SK-N-SH (cell line): ENCODE results near the gene POLR3GL. TPM values are rescaled to one million over a fixed set of nuclear protein-coding genes. Genes with fewer than 3 reads are reported as not detected.

ENCODE experiments used
- CTCF ChIA-PET: fragments of 300-600, 350-600 bp; formaldehyde crosslinking; extraction: SDS; loops from one replicate; lab custom pipeline; 2021; lab: Yijun Ruan, JAX
- POLR2A ChIA-PET: fragments of 350-600 bp; sonication (Branson Sonifier 250); formaldehyde crosslinking; extraction: SDS; loops from one replicate; lab custom pipeline; 2020; ENCODE audit warnings: antibody characterized with exemption, inconsistent platforms; lab: Yijun Ruan, JAX
- DNase-seq: peaks from one replicate; pipeline ENCODE4 v3.0.0; 2012
- H2AFZ ChIP-seq: fragments of 200-600 bp; sonication (generic); 2 replicates; pipeline ENCODE4 v1.8.1; 2016; ENCODE audit warnings: antibody characterized with exemption, mild to moderate bottlenecking, low read depth
- H3F3A ChIP-seq: fragments of 200-600 bp; sonication (generic); replicated peaks from 2 replicates; pipeline ENCODE3; 2016; ENCODE audit warnings: antibody characterized with exemption, mild to moderate bottlenecking; ENCODE audit not compliant: insufficient read depth
- H3K27ac ChIP-seq, 2 experiments: fragments of 200-500 bp in 1 of 2; fragments of 200-600 bp in 1 of 2; sonication (Bioruptor generic) in 1 of 2; sonication (generic), shearing (Covaris generic) in 1 of 2; 2 replicates each; pipeline versions ENCODE4 v1.5.1 to v1.6.1; 2014 to 2016; ENCODE audit warnings: low read depth in 2 of 2, inconsistent platforms in 1 of 2, low read length in 1 of 2, mild to moderate bottlenecking in 1 of 2, mixed read lengths in 1 of 2
- H3K27me3 ChIP-seq: fragments of 200-600 bp; sonication (generic), shearing (Covaris generic); 2 replicates; pipeline ENCODE4 v1.6.1; 2016; ENCODE audit warnings: mixed run types; ENCODE audit not compliant: insufficient read depth
- H3K36me3 ChIP-seq, 2 experiments: fragments of 200-500 bp in 1 of 2; fragments of 200-600 bp in 1 of 2; sonication (Bioruptor generic) in 1 of 2; sonication (generic) in 1 of 2; replicated peaks in 1 of 2; 2 replicates each; pipeline versions ENCODE3 to v1.5.1; 2014 to 2016; ENCODE audit warnings: low read length in 1 of 2, mild to moderate bottlenecking in 1 of 2; ENCODE audit not compliant: insufficient read depth in 2 of 2, control insufficient read depth in 1 of 2
- H3K4me1 ChIP-seq, 2 experiments: fragments of 200-500 bp in 1 of 2; fragments of 200-600 bp in 1 of 2; sonication (Bioruptor generic) in 1 of 2; sonication (generic), shearing (Covaris generic) in 1 of 2; 2 replicates each; pipeline versions ENCODE4 v1.5.1 to v1.6.1; 2014 to 2016; ENCODE audit warnings: low read depth in 1 of 2, low read length in 1 of 2, mixed run types in 1 of 2; ENCODE audit not compliant: insufficient read depth in 2 of 2, control insufficient read depth in 1 of 2
- H3K4me2 ChIP-seq: fragments of 200-600 bp; sonication (generic), shearing (Covaris generic); 2 replicates; pipeline ENCODE4 v1.6.1; 2017; ENCODE audit warnings: mixed run types
- H3K4me3 ChIP-seq, 2 experiments: fragments of 200-500 bp in 1 of 2; fragments of 200-600 bp in 1 of 2; sonication (Bioruptor generic) in 1 of 2; sonication (generic), shearing (Covaris generic) in 1 of 2; 2 replicates each; pipeline versions ENCODE4 v1.5.1 to v1.8.1; 2014 to 2016; ENCODE audit warnings: low read depth in 2 of 2, inconsistent platforms in 1 of 2, low read length in 1 of 2, mild to moderate bottlenecking in 1 of 2, mixed read lengths in 1 of 2, moderate library complexity in 1 of 2
- H3K79me2 ChIP-seq: fragments of 200-600 bp; sonication (generic); 2 replicates; pipeline ENCODE4 v1.8.1; 2017; ENCODE audit warnings: mild to moderate bottlenecking; ENCODE audit not compliant: insufficient read depth
- H3K9ac ChIP-seq: fragments of 200-600 bp; sonication (generic); 2 replicates; pipeline ENCODE4 v1.6.1; 2017; ENCODE audit warnings: mixed run types
- H3K9me2 ChIP-seq: fragments of 200-600 bp; sonication (generic); 2 replicates; pipeline ENCODE4 v1.6.1; 2017; ENCODE audit warnings: mixed run types
- H3K9me3 ChIP-seq: fragments of 200-600 bp; sonication (generic); 2 replicates; pipeline ENCODE4 v1.6.1; 2017; ENCODE audit warnings: mixed run types, mild to moderate bottlenecking, moderate library complexity
- H4K20me1 ChIP-seq: fragments of 200-600 bp; sonication (generic); 2 replicates; pipeline ENCODE4 v1.6.1; 2017; ENCODE audit warnings: mild to moderate bottlenecking, mixed run types; ENCODE audit not compliant: insufficient read depth
- CHD2 ChIP-seq: fragments of 150-350 bp; IDR thresholded peaks from 2 replicates; pipeline ENCODE4 v1.6.1; 2018; ENCODE audit warnings: low read length; ENCODE audit not compliant: partially characterized antibody
- ELF1 ChIP-seq: IDR thresholded peaks from 2 replicates; pipeline ENCODE4 v1.4.0; 2012
- FOXM1 ChIP-seq: IDR thresholded peaks from 2 replicates; pipeline ENCODE4 v1.4.0; 2012; ENCODE audit warnings: low read depth, mild to moderate bottlenecking
- GABPA ChIP-seq: IDR thresholded peaks from 2 replicates; pipeline ENCODE4 v1.4.0; 2012; ENCODE audit warnings: low read depth, mild to moderate bottlenecking
- IRF3 ChIP-seq: fragments of 150-350 bp; IDR thresholded peaks from 2 replicates; pipeline ENCODE4 v1.6.1; 2016; ENCODE audit warnings: mild to moderate bottlenecking, low read depth, low read length
- JUND ChIP-seq: IDR thresholded peaks from 2 replicates; pipeline ENCODE4 v1.4.0; 2012
- NFIC ChIP-seq: IDR thresholded peaks from 2 replicates; pipeline ENCODE4 v1.4.0; 2012; ENCODE audit warnings: borderline replicate concordance
- NRF1 ChIP-seq: IDR thresholded peaks from 2 replicates; pipeline ENCODE4 v1.6.1; 2012; ENCODE audit warnings: low read depth, mild to moderate bottlenecking, low read length
- PBX3 ChIP-seq: IDR thresholded peaks from 2 replicates; pipeline ENCODE4; 2012
- POLR2AphosphoS5 ChIP-seq: IDR thresholded peaks from 2 replicates; pipeline ENCODE4 v1.6.1; 2012; ENCODE audit warnings: low read depth, low read length
- RCOR1 ChIP-seq: fragments of 150-350 bp; IDR thresholded peaks from 2 replicates; pipeline ENCODE4 v1.6.1; 2017; ENCODE audit warnings: antibody characterized with exemption, low read length
- REST ChIP-seq: IDR thresholded peaks from 2 replicates; pipeline ENCODE4 v1.6.1; 2012; ENCODE audit warnings: mild to moderate bottlenecking, low read depth, low read length, moderate library complexity
- RXRA ChIP-seq: IDR thresholded peaks from 2 replicates; pipeline ENCODE4 v1.4.0; 2012; ENCODE audit warnings: low read depth, mild to moderate bottlenecking, borderline replicate concordance
- TAF1 ChIP-seq: IDR thresholded peaks from 2 replicates; pipeline ENCODE4 v1.6.1; 2012; ENCODE audit warnings: low read depth, mild to moderate bottlenecking, low read length, moderate library complexity, borderline replicate concordance
- ZBTB33 ChIP-seq: IDR thresholded peaks from 2 replicates; pipeline ENCODE4 v1.4.0; 2012; ENCODE audit warnings: low read depth, borderline replicate concordance
- WGBS: methylation state at CpG from one replicate; pipeline ENCODE4 v1.1.6; 2017; ENCODE audit warnings: low lambda C conversion rate; 5-methylcytosine and 5-hydroxymethylcytosine counted together
- polyA plus RNA-seq, 3 experiments: library from polyadenylated mRNA; depleted of rRNA; stranded (reverse); fragments of >200 nt; gene quantifications; 2 replicates each; pipeline ENCODE4 v1.2.3, GENCODE V29; 2012

The POLR3GL gene
- polyA plus RNA-seq, 1 of the 3 experiments (the other 2 are of a cell fraction): 15.8 TPM

GRCh38 chr1:145995148-145995881, 30.8 kb downstream of the POLR3GL start:
- Histone ChIP-seq H3K9me3 (no peaks in the 10 kb centered on the region), H2AFZ (no peak overlapping the region), H3K4me3 (peak overlapping the region; percentile 64 to 90), H3F3A (peaks cover 21% of the 10 kb centered on the region), H3K27ac (peak overlapping the region in 1 of 2 experiments; percentile 96; a peak in 2 of 4 replicates), H3K9me2 (no peaks in the 10 kb centered on the region), H3K9ac (peak overlapping the region; percentile 90), H3K27me3 (no peaks in the 10 kb centered on the region), H4K20me1 (peaks cover 38% of the 10 kb centered on the region), H3K4me1 (peaks cover 14 to 45% of the 10 kb centered on the region in 2 experiments; a peak in 3 of 4 replicates), H3K4me2 (peak overlapping the region; percentile 86), H3K79me2 (peaks cover 36% of the 10 kb centered on the region), H3K36me3 (peaks cover 29 to 33% of the 10 kb centered on the region in 2 experiments)
- ChIA-PET POLR2A (no interaction called here), CTCF (interaction anchor here (1.1 to 4.2 kb wide), 6 partner anchors 11 to 150 kb away, joined by 3 to 40 read pairs (median 4); partner anchors contain the start of gene NUDT17)
- DNase-seq: no peak
- TF ChIP-seq RCOR1 (no peak), FOXM1 (no peak), RXRA (no peak), TAF1 (no peak), ZBTB33 (no peak)
- 23% methylated on average over 8 of the region's 8 CpGs for WGBS

- H3K27me3 ChIP-seq: no peaks in the 10 kb centered on the region
- H3K9ac ChIP-seq: peak overlapping the region; percentile 90
- no peaks in the 10 kb centered on the region for H3K9me3 ChIP-seq
- no peaks in the 10 kb centered on the region for H3K9me2 ChIP-seq
- peaks cover 29 to 33% of the 10 kb centered on the region in 2 experiments for H3K36me3 ChIP-seq
- H3K4me2 ChIP-seq: peak overlapping the region; percentile 86
- no peak for DNase-seq
- H4K20me1 ChIP-seq: peaks cover 38% of the 10 kb centered on the region
- WGBS: 5% methylated on average over 13 of the region's 13 CpGs
- peaks cover 14 to 45% of the 10 kb centered on the region in 2 experiments; a peak in 3 of 4 replicates for H3K4me1 ChIP-seq
- H3K79me2 ChIP-seq: peaks cover 36% of the 10 kb centered on the region
- ChIA-PET POLR2A (interaction anchor here (1.9 kb wide), 1 partner anchor 16 kb away, joined by 7 read pairs; no protein-coding TSS in a partner anchor), CTCF (interaction anchor here (1.1 to 4.2 kb wide), 4 partner anchors 11 to 104 kb away, joined by 3 to 40 read pairs (median 20); no protein-coding TSS in a partner anchor)
- peak overlapping the region; percentile 64 to 90 for H3K4me3 ChIP-seq
- H3K27ac ChIP-seq: peak overlapping the region; percentile 33 to 96
- peaks cover 14% of the 10 kb centered on the region for H3F3A ChIP-seq
- TF ChIP-seq NFIC: no peak
- no peak for TF ChIP-seq TAF1
- TF ChIP-seq REST: no peak
- TF ChIP-seq IRF3: no peak
- no peak for TF ChIP-seq NRF1
- TF ChIP-seq POLR2AphosphoS5: no peak
- TF ChIP-seq CHD2: no peak
- no peak for TF ChIP-seq PBX3
- TF ChIP-seq ZBTB33: no peak
- no peak for TF ChIP-seq ELF1
- TF ChIP-seq GABPA: no peak
- TF ChIP-seq JUND: no peak
- 0 out of 2 replicates have a peak overlapping the region, but pooled peaks have one; percentile 27 for H2AFZ ChIP-seq
Observed at GRCh38 chr1:145995964-145996432, 31.5 kb downstream of the POLR3GL start.
